NCI-H1694 treated with DMSO at 0.1 percent for 48 hours (cell line): ENCODE data around the gene MEGF6.

ENCODE experiments used
- DNase-seq: peaks from one replicate; lab custom pipeline; 2025; lab: John Stamatoyannopoulos, UW

MEGF6 gene

GRCh38 chr1:3611170-3612019 lies at the start of gene MEGF6:
Gene MEGF6, minus strand, starts transcription at chr1:3611508. Its CDS starts 240 bp downstream, at chr1:3611268.
- peak; percentile 64 for DNase-seq

- DNase-seq: no peak
These were observed 49.4 kb upstream of the MEGF6 start for GRCh38 chr1:3660704-3661103.

GRCh38 chr1:3659093-3659492 lies 47.8 kb upstream of the MEGF6 start:
- DNase-seq: no peak

GRCh38 chr1:3658231-3658615 lies 46.9 kb upstream of the MEGF6 start:
- DNase-seq: no peak

GRCh38 chr1:3657578-3658230 lies 46.4 kb upstream of the MEGF6 start:
- no peak for DNase-seq

GRCh38 chr1:3657096-3657475 lies 45.8 kb upstream of the MEGF6 start:
- no peak for DNase-seq

- no peak for DNase-seq
These were observed 45.3 kb upstream of the MEGF6 start for GRCh38 chr1:3656450-3657095.

- DNase-seq: no peak
These were observed 43.4 kb upstream of the MEGF6 start for GRCh38 chr1:3654549-3655281.

GRCh38 chr1:3653286-3653618 lies 41.9 kb upstream of the MEGF6 start:
- no peak for DNase-seq

- DNase-seq: no peak
These were observed 41.4 kb upstream of the MEGF6 start for GRCh38 chr1:3652548-3653285.

GRCh38 chr1:3651930-3652547 lies 40.7 kb upstream of the MEGF6 start, which contains the start of gene TP73:
Gene TP73, plus strand, starts transcription at chr1:3652516. Its CDS starts 29,850 bp downstream, at chr1:3682366.
- DNase-seq: peak; percentile 42

GRCh38 chr1:3651026-3651929 lies 40.0 kb upstream of the MEGF6 start:
- DNase-seq: no peak

- no peak for DNase-seq
These were observed 39.1 kb upstream of the MEGF6 start for GRCh38 chr1:3650248-3651025.

- peak; percentile 79 for DNase-seq
These were observed 38.3 kb upstream of the MEGF6 start, which contains the start of gene WRAP73 for GRCh38 chr1:3649342-3650247. Gene WRAP73, minus strand, starts transcription at chr1:3650103. Its CDS starts 104 bp downstream, at chr1:3649999.

- no peak for DNase-seq
These were observed 35.3 kb upstream of the MEGF6 start for GRCh38 chr1:3646596-3646995.

- no peak for DNase-seq
These were observed 34.5 kb upstream of the MEGF6 start for GRCh38 chr1:3645666-3646355.

GRCh38 chr1:3645247-3645646 lies 33.9 kb upstream of the MEGF6 start:
- DNase-seq: no peak
